IPS DF 4.7 (cell line): ENCODE data around the gene ASTN2.

Experiments used
- DNase-seq: peaks from one replicate; pipeline ENCODE4 v3.0.0-alpha.2; 2013; ENCODE audit warnings: low spot score; ENCODE audit errors: extremely low read depth

ASTN2 gene

DNA sequence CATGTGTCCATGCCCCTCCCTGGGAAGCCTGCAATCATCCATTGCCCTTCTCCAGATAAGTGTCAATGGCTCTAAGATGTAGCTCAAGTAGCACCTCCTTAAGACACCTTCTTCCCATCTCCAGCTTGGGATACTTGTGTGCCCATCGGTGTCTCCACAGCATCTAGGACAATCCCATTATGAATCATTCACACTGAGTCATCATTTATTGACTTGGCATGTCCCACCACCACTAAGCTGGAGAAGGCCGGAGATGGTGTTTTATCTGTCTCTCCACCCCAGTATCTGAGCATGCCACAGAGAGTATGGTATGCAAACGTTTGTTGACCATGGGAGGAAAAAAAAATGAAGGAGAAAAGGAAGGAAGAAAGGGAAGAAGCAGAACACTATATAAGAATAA is 385.5 kb downstream of the ASTN2 start:
- no peak for DNase-seq

DNA sequence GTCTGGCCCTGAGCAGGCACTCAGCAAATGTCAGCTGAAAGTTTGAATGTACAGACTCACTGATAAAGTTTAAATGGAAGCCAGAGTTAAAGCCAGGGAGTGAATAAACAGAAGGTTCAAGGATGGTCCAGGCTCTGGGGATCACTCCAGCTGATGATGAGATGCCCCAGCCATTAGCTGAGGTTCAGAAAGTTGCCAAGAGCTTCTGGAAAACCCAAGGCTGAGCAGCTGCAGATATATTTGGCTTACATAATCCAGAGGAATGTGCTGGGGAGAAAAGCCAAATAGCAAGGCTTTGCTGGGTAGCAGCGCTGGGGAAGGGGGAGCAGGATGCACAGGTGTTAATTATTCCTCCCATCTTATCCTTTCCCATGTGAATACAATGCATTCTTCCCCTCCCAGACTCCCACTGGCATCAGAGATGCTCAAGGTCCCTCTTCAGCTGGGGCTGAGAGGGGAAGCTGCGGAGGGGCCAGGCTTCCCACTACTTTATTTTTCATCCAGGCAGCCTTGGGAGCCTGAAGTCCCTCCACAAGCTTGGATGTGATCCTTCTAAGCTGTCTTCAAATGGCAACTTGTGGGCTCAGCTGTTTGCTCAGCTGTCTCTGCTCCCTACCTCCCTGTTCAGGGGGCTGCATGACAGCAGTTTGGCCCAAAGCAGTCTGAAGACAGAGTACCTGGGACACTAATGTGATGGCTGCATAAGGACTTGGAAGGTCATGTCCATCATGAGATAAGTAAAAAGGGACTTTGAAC is 386.6 kb downstream of the ASTN2 start:
- no peak for DNase-seq

DNA sequence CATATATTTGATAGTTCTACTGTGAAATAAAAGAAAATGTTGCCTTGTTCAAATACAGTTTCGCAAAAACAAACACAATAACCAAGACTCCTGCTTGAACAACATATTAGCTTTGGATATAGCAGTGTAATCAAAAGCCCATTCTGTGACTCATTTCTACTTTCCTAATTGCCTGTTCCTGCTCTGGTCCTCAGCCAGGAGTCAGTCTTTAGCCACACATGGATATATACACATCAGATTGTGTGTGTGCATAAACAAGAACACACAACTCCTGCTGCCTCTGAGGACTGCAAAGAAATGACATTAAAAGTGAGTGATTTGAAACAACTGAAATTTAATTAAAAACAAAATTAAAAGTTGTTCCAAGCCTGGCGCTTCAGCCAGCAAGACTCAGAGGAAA is 393.0 kb downstream of the ASTN2 start:
- DNase-seq = no peak

DNA sequence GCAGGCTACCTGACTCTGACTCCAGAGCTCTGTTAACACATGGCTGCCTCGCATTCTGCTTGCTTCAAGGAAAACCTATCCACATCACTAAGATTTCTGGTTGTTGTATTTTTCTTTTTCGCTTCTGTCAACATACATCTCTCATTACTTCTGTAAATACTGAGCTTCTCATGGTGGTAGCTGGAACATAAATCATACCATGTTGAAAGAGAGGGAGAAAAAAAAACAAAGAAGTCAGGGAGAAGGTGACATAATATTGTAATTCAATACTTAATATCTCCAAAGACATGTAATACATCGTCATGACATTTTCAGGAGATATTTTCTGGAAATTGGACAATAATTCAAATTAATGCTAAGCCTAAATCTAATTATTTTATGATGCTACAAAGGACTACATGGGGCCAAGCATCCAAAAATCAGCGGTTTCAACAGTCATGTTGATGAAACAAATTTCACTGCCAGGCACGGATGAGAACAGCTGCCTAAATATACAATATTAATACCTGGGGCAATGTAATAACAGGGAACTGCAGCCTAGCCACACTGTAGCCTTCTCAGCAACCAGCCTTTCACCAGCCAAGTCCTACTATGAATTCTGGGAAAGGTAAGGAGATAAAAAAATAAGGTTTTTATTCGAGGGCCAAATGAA is 395.8 kb downstream of the ASTN2 start:
- DNase-seq = no peak

DNA sequence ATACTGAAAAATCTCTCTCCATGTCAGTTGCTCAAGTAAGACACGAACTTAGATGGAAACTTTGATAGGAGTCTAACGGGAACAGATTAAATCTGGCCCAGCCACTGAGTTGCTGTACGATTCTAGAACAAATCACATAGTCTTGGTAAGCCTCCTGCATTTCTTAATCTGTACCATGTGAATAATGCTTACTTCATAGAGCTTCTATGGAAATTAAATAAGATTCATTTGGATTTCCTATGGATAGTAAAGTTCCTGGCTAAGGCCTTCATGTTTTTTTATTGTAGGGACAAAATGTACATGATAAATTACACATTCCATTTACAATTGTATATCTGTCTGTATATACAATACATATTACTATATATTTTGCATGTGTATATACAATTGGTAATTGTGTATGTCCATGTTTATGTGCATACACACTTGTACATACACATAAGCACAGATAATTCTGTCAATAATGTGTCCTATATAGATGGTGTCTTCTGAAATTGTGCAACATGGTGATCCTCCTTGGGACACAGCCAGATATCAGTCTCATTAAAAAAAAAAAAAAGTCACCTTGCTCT is 397.4 kb downstream of the ASTN2 start:
- DNase-seq = no peak

DNA sequence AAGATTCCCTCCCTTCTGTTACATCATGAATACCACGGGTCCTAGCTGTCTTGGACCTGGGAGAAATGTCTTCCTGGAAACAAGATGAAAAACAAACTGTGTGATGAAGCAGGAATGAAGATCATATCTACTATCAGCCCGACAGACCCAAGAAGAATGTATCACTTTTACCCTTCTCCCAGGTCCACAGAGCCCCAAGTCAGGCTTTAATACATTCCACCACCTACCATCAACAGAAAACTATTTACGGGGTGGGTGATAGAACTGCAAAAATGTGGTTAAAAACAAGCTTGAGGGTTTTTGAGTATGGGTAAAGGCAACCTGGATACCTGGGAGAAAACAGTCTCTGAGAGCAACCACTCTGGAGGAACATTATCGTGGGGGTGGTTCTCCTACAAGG is 400.8 kb downstream of the ASTN2 start:
- no peak for DNase-seq

DNA sequence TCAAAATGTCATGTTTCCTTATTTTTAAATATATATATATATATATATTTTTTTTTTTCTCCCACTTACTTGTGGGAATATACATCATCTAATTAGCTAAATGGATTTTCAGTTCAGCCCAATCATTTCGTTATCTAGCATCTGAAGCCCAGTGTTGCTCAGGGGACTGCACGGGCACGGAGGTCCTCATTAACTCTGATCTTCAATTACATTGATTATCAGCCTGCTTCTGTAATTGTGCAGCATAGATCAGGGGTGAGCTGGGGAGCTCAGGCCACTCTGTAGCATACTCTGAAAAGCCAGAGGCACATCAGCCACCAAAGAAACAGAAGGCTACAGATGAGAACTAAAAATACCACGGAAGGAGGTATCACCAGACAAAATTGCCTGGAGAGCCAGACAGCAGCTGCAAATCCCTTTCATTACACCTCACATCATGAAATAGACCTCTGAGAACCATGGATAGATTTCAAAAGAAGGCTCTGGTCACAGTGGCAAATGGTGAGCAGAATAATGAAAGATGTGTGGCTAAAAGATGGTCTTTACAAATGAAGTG is 401.3 kb downstream of the ASTN2 start:
- no peak for DNase-seq

DNA sequence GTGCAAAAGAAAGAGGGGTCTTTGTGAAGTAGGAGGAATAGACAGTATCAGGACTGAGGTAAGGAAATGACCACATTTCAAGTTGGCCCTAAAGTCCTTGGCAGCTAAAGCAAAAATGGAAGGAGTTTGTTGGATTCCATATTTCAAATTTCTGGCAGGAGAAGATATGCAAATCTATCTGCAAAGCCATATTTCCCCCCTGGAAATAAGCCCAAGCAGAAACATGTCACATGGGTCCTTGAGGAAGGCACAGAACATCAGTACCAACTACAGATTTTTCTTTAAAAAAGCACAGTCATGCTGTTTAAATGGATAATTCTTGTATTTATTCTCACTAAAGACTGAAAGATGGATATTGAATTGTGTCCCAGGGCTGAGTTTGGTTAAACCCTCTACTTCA is 404.8 kb downstream of the ASTN2 start:
- DNase-seq = no peak

DNA sequence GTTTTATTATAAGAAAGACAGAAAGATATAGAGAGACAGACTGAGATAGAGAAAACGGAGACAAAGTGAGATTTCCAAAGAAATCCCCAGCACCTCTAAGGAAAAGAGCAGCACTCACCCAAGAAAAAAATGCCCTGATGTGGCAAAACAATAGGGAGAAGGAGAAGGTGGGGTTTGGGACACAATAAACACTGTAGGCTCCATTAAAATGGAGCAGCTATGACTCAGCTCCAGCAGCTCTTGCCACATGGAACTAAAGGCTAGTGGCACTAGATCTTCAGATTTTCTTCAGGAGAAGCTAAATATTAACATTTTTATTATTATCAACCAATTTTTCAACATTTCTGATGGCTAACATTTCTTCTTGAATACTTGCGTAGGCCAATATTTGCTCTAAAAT is 406.0 kb downstream of the ASTN2 start:
- no peak for DNase-seq

DNA sequence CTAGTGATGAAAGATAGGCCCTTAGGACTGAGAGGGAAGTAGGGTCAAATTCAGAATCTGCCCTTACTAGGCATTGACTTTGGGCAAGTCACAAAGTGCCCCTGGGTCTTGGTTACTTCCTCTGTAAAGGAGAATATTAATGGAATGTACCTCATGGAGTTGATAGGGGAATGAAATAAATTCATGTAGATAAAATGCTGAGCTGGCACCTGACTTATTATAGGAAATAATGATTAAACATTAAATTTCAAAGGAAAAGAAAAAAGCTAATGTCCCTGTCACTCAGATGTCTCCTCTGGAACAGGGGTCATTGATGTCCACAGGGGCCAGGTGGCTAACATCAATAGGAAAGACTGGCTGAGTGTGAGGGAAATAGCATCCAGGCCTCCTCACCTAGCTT is 406.4 kb downstream of the ASTN2 start:
- DNase-seq = no peak

DNA sequence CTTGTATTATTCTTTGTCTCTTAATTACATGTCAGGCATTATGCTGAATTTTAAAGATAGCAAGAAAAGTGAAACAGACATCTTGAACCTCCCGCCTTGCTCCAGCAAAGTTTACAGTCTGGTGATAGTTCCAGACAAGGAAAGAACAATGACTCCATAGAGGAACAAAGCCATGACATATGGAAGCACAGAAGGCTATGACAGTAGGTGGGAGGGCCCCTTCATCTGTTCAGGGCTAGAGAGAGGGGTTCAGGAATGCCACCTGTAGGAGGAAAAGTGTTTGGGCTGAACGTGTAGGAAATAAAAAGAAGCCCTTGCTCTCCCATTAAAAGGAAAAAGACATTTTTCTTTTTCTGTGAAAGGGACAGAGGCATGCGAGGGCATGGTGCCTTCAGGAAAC is 412.2 kb downstream of the ASTN2 start:
- no peak for DNase-seq

DNA sequence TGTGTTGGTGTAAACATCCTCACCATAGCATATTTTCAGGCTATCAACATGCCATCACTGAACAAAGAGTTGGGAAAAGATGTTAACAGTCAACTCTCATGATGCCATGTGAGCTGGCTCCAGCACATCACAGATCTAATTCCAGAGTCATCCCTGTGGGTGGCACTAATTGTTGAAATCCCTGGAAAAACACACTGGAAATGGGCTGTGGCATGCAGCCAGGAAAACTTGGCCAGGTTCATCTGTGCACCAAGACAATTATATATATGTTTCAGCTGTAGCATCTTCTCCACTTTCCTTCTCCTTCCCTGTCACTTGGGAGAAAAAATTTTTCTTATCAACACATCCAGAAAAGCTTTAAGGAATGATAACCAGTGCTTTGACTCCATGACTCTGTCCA is 414.0 kb downstream of the ASTN2 start:
- DNase-seq = no peak

DNA sequence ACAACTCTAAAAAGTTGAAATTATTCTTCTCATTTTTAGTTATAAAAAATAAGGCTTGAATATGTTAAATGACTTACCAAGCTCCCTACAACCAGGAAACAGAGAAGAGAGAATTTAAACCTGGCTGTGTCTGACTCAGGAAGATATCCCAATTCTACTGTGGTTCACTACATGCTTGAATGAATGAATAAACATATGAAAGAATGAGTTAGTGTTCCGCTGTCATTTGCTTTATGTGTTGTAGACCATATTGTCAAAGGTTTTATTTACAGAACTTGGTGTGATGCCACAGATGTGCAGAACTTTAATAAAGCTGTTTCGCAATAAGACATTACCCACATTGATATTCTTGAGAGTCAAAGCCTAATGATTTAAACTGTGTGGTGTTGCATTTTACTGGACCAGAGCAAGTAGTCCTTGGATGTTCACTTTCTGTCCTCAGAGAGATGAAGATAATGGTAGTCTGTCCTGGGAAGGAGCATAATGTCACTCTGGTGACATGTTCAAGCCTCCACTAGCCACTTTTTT is 414.6 kb downstream of the ASTN2 start:
- DNase-seq = no peak

DNA sequence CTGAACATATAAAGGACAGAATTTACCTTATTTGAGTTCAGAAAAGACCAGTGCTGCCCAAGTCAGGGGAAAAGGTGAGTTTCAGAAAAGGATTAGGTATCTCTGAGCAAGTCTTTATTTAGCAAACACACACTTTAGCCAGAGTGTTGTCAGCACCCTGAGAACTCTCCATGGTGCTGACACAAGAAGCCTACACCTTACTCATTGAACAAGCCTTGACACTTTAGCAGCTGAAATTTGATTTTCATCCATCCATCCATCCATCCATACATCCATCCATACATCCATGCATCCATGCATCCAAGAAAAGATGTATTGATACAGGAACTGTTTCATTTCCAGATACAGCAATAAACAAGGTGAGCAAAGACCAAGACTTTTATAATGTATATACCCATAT is 416.6 kb downstream of the ASTN2 start:
- DNase-seq = no peak

DNA sequence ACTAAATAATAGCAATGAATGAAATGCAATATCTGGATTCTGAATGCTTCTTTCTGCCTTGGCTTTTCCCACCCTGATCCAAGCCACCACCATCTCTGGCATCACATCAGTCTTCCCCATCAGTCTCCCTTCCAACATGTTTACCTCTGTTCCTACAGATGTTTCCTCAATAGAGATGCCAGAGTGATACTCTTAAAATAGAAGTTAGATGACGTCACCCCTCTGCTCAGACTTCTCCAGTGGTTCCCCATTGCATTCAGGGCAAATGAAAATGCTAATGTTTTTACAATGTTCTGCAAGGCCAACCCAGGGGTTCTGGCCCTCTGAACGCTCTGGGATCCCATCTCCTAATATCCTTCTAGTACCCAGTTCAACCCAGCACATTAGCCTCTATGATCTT is 422.0 kb downstream of the ASTN2 start:
- no peak for DNase-seq

DNA sequence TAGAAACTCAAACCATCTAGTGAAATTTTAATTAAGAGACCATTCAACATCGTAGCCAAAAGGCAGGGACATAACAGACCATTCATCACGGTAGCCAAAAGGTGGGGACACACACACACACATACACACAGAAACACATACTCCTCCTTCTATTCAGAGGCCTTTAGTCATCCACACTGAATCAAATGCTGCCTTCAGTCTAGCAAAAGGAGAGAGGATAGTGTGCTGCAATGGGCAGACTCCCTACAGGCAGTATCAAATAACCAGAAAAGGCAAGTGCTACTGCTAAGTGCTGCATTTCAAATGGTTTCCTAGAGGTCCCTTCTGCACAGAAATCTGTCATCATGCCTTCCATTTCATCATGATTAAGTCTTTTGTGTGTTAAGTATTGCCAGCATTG is 423.8 kb downstream of the ASTN2 start:
- no peak for DNase-seq

DNA sequence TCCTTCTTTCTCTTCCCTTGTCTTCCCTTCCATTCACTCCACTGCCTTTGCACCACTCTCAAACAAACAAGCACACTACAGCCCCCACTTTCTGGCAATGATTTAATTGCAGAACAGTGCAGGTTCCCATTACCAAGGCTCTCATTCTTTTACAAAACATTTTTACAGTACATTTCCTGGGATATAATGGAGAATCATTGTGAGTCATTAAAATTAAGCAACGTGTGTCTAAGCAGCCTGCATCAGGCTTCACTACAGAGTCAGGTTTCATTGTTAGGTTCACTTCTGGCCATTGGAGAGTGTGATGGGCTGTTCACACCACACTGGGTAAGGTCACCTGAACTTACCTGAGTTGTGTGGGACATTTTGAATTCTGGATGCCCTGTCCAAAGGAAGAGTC is 424.3 kb downstream of the ASTN2 start:
- DNase-seq = no peak

DNA sequence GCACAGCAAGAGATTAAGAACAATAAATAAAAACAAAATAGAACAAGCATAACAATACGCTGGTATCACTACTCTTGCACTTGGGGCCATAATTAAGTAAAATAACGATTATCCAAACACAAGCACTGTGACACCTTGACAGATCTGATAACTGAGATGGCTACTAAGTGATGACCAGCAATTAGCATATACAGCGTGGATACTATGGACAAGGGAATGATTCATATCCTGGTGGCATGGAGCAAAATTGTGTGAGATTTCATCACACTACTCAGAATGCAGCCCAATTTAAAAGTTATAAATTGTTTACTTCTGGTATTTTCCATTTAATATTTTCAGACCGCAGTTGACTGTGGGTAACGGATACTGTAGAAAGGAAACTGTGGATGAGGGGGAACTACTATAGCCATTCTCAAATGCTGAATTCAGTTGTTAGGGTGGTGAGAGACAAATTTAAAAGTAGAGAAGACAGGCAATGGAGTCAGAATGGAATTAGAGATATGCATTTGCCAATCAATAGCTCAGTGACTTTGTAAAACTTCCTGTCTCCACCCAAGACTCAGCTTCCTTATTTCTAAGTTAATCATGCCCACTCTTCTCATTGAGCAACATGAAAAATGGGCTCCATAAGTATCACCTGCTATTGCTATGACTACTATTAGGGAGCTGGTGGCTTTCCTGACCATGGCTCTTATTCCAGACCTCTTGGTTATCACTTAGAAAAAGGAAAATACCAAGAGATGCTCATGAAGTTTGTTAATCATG is 427.0 kb downstream of the ASTN2 start:
- no peak for DNase-seq

DNA sequence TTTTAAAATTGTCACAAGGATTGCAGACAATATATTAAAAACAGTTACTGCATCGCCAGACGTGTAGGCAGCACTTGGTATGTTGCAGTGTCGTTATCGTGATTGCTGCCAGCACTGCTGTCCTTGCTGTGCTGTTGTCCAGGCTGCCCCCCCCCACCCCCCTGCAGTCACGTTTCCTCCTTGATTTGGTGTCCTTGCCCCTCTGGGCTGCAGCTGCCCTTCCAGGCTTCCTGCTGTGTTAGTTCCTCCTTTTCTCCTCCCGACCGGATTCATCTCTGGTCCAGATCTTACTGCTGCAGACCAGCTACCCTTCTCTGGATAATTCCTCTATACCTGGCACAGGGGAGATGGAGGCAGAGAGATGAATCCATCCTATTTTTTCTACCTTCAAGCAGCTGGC is 428.8 kb downstream of the ASTN2 start:
- no peak for DNase-seq

DNA sequence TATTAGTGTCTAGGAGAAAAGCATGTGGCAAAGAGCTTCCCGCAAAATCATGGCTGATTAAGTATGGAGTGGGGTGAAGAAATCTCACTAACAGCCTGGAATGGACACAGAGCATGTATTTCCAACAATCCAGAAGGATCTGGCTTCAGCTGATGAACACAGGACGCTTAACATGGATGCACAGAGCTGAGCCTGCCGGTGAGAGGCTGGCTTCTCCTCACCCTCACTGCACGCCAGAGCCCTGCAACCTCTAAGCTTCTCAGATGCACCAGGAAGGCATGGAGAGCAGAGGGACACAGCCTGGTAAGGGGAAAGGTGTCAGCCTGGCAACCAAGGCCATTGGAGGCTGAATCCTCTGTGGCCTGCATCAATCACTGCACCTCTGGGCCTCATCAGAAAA is 429.3 kb downstream of the ASTN2 start:
- DNase-seq = no peak

DNA sequence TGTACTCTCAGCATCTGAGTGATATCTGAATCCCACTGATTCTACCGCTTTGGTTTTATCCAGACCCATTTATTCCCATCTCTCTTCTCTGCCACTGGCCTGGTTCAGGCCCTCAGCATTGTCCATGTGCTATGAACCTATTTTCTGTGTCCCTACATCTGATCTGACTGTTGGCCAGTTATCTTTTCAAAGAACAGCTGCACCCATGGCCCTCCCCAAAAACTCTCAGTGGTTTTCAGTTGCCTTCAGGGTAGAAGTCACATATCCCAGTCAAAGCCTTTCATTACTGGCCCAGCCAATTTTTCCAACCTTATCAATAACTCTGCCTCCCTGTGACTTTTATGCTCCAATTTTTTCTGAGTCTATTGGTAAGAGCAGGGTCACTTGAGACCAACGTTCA is 430.7 kb downstream of the ASTN2 start:
- no peak for DNase-seq
